GM19468 (cell line): ENCODE data around the gene MC3R.

Experiments used
- ATAC-seq: cut with Tn5 transposase; IDR thresholded peaks from one replicate; pipeline ENCODE4 v1.9.1; 2021; ENCODE audit warnings: mild to moderate bottlenecking, moderate library complexity, moderate number of reproducible peaks; ENCODE audit not compliant: unreplicated experiment; ENCODE audit errors: extremely low read depth

MC3R gene

DNA sequence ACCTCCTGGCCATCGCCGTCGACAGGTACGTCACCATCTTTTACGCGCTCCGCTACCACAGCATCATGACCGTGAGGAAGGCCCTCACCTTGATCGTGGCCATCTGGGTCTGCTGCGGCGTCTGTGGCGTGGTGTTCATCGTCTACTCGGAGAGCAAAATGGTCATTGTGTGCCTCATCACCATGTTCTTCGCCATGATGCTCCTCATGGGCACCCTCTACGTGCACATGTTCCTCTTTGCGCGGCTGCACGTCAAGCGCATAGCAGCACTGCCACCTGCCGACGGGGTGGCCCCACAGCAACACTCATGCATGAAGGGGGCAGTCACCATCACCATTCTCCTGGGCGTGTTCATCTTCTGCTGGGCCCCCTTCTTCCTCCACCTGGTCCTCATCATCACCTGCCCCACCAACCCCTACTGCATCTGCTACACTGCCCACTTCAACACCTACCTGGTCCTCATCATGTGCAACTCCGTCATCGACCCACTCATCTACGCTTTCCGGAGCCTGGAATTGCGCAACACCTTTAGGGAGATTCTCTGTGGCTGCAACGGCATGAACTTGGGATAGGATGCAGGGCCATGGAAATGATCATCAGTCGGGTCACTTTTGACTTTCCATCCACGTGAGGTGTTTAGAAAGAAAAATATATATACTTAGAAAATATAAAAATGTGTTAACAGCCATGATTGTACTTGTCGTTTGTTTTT, 868 bp downstream of the MC3R start:
- ATAC-seq = no peak

DNA sequence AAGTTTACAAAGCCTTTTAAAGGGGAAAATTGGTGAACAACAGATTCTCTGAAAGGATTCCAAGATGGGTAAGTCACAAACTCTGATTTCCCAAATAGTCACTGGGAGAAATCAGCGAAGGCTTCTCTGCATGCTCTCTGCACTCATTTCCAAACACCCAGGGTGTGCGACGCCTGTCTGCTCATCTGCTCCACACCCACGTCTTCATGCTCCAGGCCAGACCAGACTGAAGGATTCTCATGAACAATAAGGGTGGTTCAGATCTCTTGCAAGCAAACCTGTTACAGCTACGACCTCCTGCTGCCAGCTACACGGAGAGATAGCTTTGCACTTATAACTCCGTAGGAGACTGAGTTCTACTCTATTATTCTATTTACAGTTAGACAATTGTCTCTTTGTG, 1.4 kb downstream of the MC3R start:
- ATAC-seq = no peak

DNA sequence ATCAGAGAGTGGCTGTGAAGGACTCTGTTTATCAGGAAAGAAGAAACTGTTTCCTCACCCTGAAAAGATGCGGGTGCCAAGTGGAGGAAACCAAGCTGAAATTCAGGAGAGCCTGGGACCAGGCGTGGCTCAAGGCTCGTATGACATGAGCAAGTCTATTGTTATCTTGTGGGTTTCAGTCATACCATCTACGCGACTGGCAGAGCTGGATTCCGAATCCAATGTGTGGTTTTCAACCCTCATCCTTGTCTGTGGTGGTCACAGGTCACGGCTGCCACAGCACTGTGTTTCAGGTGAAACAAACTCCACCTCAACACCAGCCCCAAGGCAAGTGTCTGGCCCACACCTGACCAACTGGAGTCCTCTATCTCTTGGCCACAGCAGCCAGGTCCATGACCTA, 9.1 kb downstream of the MC3R start:
- no peak for ATAC-seq

DNA sequence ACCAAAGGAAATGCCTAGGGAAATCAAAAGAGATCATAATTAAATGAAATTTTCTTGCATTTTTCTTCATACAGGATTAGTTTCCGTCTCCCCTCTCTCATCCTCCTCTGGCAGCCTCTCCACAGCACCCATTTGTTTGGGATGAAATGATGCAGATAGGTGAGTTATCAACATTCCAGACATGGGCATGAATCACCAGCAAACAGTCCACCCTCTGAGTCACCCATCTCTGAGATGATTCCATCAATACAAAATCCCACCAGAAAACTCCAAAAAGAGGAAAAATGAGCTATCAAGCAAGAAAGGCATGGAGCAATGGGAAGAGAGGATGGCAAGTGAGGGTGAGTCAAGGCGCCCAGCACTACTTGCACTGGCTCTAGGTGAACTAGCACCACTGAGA, 11.4 kb downstream of the MC3R start:
- no peak for ATAC-seq

DNA sequence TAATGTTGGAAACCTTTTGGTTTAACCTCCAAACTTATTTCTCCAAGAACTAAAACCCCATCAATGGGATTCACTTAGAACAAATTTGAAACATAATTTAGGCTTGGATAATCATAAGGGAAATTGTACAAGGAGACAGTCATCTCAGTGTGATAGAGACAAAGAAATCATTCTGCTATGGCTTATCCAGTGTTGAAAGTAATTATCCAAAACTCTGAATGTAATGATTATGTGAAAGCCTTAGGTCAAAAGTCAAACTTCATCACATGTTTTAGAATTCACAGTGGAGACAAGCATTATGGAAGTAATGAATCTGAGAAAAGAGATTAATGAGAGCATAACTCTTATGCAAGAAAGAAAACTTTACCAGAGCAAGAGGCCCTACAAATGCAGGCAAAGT, 20.0 kb downstream of the MC3R start:
- ATAC-seq = no peak

DNA sequence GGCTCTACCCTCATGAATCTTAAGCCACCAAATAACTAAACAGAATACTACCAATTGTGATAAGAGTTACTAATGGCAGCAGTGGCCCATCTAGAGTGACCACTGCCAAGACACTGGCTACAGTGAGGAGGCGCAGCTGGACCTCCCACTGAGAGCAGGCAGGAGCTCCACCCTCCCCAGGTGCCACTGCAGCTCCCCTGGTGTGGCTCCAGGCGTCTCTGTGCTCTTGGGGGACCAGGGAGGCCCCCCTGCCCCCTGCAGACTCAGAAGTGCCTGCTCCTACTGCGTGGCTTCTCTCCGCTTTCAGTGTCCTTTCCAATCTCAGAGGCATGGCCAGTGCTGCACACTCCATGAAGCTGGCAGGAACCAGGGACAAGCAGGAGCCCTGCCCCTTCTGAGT, 23.4 kb downstream of the MC3R start:
- no peak for ATAC-seq

DNA sequence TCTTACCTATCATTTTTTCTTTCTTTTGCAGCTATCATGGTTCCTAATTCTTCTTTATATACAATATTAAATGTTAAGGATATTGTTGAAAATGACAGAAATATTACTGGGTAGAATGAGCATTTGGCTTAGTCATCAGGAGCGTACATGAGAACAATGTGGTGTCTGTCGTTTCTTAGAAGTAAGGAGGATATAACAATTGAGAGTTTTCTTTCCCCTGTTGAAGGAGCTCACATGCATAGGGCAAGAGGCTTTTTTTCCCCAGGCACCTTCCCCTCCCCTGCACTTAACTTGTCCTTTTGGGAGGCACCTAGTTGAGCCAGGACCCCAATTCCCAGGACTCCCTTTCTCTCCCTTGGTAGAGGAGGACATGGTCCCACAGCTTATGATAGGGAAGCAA, 25.0 kb downstream of the MC3R start:
- no peak for ATAC-seq

DNA sequence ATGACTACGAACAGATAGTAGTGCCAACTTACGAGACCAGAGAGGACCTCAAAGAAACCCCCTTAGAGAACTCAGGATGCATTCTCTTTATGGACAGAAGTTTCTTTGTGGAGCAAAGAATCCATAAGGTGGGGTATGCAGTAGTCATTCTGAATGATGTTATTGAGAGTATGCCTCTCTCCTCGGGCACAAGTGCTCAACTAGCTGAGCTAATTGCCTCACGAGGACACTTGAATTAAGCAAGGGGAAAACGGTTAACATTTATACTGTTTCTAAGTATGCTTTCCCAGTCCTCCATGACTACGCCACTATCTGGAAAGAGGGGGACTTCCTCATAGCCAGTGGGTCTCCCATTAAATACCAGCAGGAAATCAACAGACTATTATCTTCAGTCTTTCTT, 25.6 kb downstream of the MC3R start:
- ATAC-seq = no peak

DNA sequence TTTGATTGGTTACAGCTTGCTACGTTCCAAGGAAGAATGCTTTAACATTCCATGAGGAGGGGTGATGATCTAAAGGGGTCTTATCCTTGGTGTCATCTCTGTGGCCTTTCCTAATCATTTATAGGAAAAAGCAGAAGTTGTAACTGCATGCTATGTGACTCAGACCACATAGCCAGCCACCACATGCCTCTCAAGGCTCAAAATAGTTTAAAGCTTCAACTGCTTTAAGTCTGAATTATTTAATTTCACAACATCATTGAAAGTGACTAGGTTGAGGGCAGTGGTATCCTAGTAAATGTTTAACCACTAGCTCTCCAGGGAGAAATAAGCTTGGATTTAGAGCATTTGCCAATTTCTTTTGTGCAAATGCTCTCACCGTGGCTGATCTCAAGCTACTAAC, 29.7 kb downstream of the MC3R start:
- ATAC-seq = no peak

DNA sequence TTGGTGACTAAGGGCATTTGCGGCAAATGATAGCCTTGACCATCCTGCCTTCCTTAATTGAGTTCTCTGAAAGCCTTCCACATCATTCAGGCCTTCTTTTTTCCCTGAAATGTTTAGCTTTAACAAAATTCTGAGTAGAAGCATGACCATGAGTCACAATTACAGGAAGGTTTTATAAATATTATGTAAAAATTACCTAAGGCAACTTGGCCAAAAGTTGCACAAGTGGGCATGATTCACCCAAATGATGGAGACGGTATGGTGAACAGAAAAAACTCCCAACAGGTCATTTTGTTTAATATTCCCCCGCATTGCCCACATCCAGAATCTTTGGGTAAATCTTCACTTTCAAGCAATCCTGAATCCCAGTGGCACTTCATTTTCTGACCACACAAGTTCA, 37.0 kb downstream of the MC3R start:
- ATAC-seq = no peak

DNA sequence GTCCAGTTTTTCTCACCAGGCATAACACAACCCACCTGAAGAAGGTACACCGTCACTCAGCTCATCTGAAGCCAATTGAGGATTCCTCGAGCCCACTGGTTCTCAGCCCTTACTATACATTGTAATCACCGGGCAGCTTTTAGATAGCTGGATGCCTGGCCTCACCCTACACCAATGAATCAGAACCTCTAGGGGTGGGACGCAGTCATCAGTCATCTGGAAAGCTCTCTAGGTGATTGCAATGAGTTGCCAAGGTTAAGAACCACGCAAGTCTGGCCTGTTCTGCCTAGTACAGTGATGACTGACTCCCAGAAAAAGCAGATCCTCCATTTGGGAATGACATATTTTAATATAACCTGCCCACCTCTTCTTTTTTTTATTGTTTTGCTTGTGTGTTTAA, 41.1 kb downstream of the MC3R start:
- no peak for ATAC-seq

DNA sequence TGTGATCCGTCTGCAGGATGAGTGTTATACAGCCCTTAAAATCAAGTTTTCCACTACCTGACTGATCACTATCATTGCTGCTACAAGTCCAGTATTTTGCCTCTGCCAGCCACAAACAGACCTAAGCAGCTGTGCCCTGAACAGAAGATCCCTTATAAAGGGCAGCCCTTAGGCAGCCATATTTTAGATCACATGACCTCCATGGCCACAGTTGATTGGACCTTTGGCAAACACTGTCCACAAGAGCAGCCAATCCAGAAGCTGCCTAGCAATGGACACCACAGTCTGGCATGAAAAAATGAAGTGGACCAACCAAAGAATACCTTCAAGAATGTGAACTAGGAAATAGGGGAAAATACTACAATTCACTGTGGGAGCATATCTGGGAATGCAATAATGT, 50.8 kb downstream of the MC3R start:
- no peak for ATAC-seq
